Activated CD8-positive, alpha-beta T cell treated with anti-CD3 and anti-CD28 coated beads for 36 hours (primary cell): ENCODE measurements around the gene ZFYVE21. TPM values are rescaled to one million over a fixed set of nuclear protein-coding genes. Genes with fewer than 3 reads are reported as not detected.

Source experiments
- ATAC-seq: fragments of 200-7000 bp; cut with Tn5 transposase; one replicate; pipeline ENCODE4 v1.10.0; 2021; ENCODE audit warnings: mild to moderate bottlenecking, moderate library complexity
- CTCF ChIA-PET: fragments of 350-600 bp; sonication (Branson Sonifier 250); formaldehyde crosslinking; loops from one replicate; lab custom pipeline; 2021; ENCODE audit warnings: antibody characterized with exemption; lab: Charles Lee
- POLR2A ChIA-PET: fragments of 350-600 bp; sonication (Branson Sonifier 250); formaldehyde crosslinking; loops from one replicate; lab custom pipeline; 2021; ENCODE audit warnings: antibody characterized with exemption; lab: Charles Lee
- DNase-seq: peaks from one replicate; pipeline ENCODE4 v3.0.0-alpha.2; 2020
- H3K27ac Mint-ChIP-seq: one replicate; pipeline ENCODE4 v1.8.0; 2021; ENCODE audit warnings: mild to moderate bottlenecking, mixed read lengths
- H3K27me3 Mint-ChIP-seq: one replicate; pipeline ENCODE4 v1.8.0; 2021; ENCODE audit warnings: mixed read lengths
- H3K36me3 Mint-ChIP-seq: one replicate; pipeline ENCODE4 v1.8.0; 2021; ENCODE audit warnings: low read depth, mixed read lengths
- H3K4me1 Mint-ChIP-seq: one replicate; pipeline ENCODE4 v1.8.0; 2021; ENCODE audit warnings: low read depth, mixed read lengths
- H3K4me3 Mint-ChIP-seq: one replicate; pipeline ENCODE4 v1.8.0; 2021; ENCODE audit warnings: mild to moderate bottlenecking, moderate library complexity, mixed read lengths
- H3K9me3 Mint-ChIP-seq: one replicate; pipeline ENCODE4 v1.8.0; 2021; ENCODE audit warnings: mixed read lengths
- CTCF ChIP-seq: fragments of 200-600 bp; IDR thresholded peaks from one replicate; pipeline ENCODE4 v1.8.0; 2022; ENCODE audit warnings: antibody characterized with exemption, mild to moderate bottlenecking
- intact Hi-C: fragments of 100-400 bp; cut with micrococcal nuclease; formaldehyde crosslinking; loops from one replicate; pipeline ENCODE4 v1.10.0; 2022
- total RNA-seq, 2 experiments: library from RNA; stranded (reverse); gene quantifications; one replicate each; pipeline ENCODE4 v1.2.3, GENCODE V29; 2021

ZFYVE21 gene
- total RNA-seq, 2 experiments from 2014 or later: 10.4 to 11.6 TPM

- Mint-ChIP-seq H3K4me3 (no peak overlapping the region), H3K27ac (no peak overlapping the region), H3K4me1 (no peaks in the 10 kb centered on the region), H3K27me3 (no peaks in the 10 kb centered on the region), H3K36me3 (no peaks in the 10 kb centered on the region), H3K9me3 (no peaks in the 10 kb centered on the region)
- intact Hi-C loops: no loop called here
- ATAC-seq: no peak
- DNase-seq: no peak
- ChIA-PET CTCF (no interaction called here), POLR2A (interaction anchor here (1.1 to 1.5 kb wide), 2 partner anchors 11 to 22 kb away, joined by 3 to 4 read pairs; partner anchors contain the start of genes XRCC3 and ZFYVE21)
- no peak for TF ChIP-seq CTCF
These were observed 21.9 kb downstream of the ZFYVE21 start for GRCh38 chr14:103737432-103738045.

GRCh38 chr14:103738166-103738565, 22.6 kb downstream of the ZFYVE21 start:
- CTCF ChIA-PET: no interaction called here

GRCh38 chr14:103738701-103739451, 23.3 kb downstream of the ZFYVE21 start:
- DNase-seq: no peak
- ChIA-PET POLR2A (interaction anchor here (1.0 kb wide), 1 partner anchor 160 kb away, joined by 3 read pairs; no protein-coding TSS in a partner anchor), CTCF (no interaction called here)

More at GRCh38 chr14:103738166-103738565, 22.6 kb downstream of the ZFYVE21 start:
- Mint-ChIP-seq H3K4me3 (no peak overlapping the region), H3K4me1 (no peaks in the 10 kb centered on the region), H3K36me3 (no peaks in the 10 kb centered on the region), H3K27me3 (no peaks in the 10 kb centered on the region), H3K27ac (no peak overlapping the region), H3K9me3 (no peaks in the 10 kb centered on the region)
- ATAC-seq (no peak), DNase-seq (no peak)
- POLR2A ChIA-PET: interaction anchor here (1.1 kb wide), 1 partner anchor 10 kb away, joined by 3 read pairs; no protein-coding TSS in a partner anchor
- TF ChIP-seq CTCF: no peak
- intact Hi-C loops: no loop called here

GRCh38 chr14:103739466-103739792, 23.8 kb downstream of the ZFYVE21 start:
- no peak overlapping the region for H3K4me3 Mint-ChIP-seq
- H3K4me1 Mint-ChIP-seq: no peaks in the 10 kb centered on the region
- no peak for DNase-seq
- ChIA-PET CTCF (no interaction called here), POLR2A (interaction anchor here (1.0 kb wide), 1 partner anchor 159 kb away, joined by 3 read pairs; no protein-coding TSS in a partner anchor)
- H3K27ac Mint-ChIP-seq: no peak overlapping the region
- intact Hi-C loops: no loop called here
- ATAC-seq: no peak
- TF ChIP-seq CTCF: no peak
- H3K9me3 Mint-ChIP-seq: no peaks in the 10 kb centered on the region
- H3K27me3 Mint-ChIP-seq: no peaks in the 10 kb centered on the region
- H3K36me3 Mint-ChIP-seq: no peaks in the 10 kb centered on the region

More at GRCh38 chr14:103738701-103739451, 23.3 kb downstream of the ZFYVE21 start:
- no peaks in the 10 kb centered on the region for H3K4me1 Mint-ChIP-seq
- H3K36me3 Mint-ChIP-seq: no peaks in the 10 kb centered on the region
- no peaks in the 10 kb centered on the region for H3K27me3 Mint-ChIP-seq
- intact Hi-C loops: no loop called here
- no peaks in the 10 kb centered on the region for H3K9me3 Mint-ChIP-seq
- no peak for TF ChIP-seq CTCF
- no peak overlapping the region for H3K27ac Mint-ChIP-seq
- H3K4me3 Mint-ChIP-seq: no peak overlapping the region
- no peak for ATAC-seq
